ENCODE measurements around the gene FLVCR2. TPM values are rescaled to one million over a fixed set of nuclear protein-coding genes. Genes with fewer than 3 reads are reported as not detected.
A peak's percentile ranks its signal among the peaks of the same experiment; 100 is the strongest.

FLVCR2 gene
- total RNA-seq, 1 experiment from 2014 or later = 1.8 TPM

DNA sequence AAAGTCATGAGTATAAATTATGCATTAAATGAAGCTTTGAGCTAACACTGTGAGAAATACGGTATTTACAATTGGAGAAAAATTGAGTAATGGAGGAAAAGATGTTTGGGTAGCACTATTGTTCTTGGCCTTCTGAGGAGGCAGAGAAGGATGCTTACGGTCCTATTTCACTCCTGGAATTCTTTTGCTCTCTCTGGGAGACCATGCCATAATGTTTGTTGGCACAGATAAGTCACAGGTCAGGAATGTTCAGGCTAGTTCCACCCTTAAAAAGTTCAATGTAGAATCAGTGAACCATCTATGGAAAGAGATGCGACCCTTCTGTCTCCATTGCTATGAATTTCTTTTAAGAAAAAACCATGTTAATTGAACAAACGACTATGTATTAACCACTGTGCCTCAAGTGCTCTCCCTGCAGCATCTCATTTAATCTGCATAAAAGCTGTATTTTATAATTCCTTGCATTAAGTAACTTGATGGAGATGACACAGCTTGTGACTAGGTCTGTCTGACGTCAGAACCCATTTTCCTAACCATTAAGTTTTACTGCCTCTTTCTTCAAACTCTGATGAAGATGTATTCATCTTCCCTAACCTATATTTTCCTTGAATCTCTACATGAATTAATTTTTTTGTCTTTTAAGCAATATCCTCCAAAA, 46.6 kb upstream of the FLVCR2 start:
- intact Hi-C loops (cut with micrococcal nuclease) = no loop called here
- Histone ChIP-seq H3K4me2 (ENCODE audit: low read length) (no peak overlapping the region), H3F3A (ENCODE audit: low read length, unreplicated experiment) (no peaks in the 10 kb centered on the region), H3K27ac (ENCODE audit: low read length) (no peak overlapping the region), H3K79me2 (ENCODE audit: low read length) (no peaks in the 10 kb centered on the region), H3K36me3 (ENCODE audit: low read depth, low read length) (no peaks in the 10 kb centered on the region), H3K4me1 (ENCODE audit: insufficient read depth, low read length) (peaks cover 22% of the 10 kb centered on the region), H3K27me3 (ENCODE audit: low read length) (no peaks in the 10 kb centered on the region), H3K4me3 (ENCODE audit: low read length) (no peak overlapping the region), H3K9me3 (ENCODE audit: low read length) (no peaks in the 10 kb centered on the region), H3K9me2 (replicated peaks; ENCODE audit: low read length) (no peaks in the 10 kb centered on the region), H4K20me1 (ENCODE audit: low read length) (no peaks in the 10 kb centered on the region), H3K9ac (ENCODE audit: low read length) (no peak overlapping the region), H2AFZ (ENCODE audit: low read length) (no peak overlapping the region)
- ChIA-PET CTCF (no interaction called here), POLR2A (ENCODE audit: unreplicated experiment) (no interaction called here)
- no TSS peak for BruUV-seq (replicated peaks)
- ATAC-seq = no peak
- TF ChIP-seq, protein P1, sequence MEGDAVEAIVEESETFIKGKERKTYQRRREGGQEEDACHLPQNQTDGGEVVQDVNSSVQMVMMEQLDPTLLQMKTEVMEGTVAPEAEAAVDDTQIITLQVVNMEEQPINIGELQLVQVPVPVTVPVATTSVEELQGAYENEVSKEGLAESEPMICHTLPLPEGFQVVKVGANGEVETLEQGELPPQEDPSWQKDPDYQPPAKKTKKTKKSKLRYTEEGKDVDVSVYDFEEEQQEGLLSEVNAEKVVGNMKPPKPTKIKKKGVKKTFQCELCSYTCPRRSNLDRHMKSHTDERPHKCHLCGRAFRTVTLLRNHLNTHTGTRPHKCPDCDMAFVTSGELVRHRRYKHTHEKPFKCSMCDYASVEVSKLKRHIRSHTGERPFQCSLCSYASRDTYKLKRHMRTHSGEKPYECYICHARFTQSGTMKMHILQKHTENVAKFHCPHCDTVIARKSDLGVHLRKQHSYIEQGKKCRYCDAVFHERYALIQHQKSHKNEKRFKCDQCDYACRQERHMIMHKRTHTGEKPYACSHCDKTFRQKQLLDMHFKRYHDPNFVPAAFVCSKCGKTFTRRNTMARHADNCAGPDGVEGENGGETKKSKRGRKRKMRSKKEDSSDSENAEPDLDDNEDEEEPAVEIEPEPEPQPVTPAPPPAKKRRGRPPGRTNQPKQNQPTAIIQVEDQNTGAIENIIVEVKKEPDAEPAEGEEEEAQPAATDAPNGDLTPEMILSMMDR (conservative IDR thresholded peaks at IDR 0.05; ENCODE audit: low read depth, low read length) = no peak
- no peak for TF ChIP-seq EZH2phosphoT487 (IDR thresholded peaks at IDR 0.05; ENCODE audit: borderline replicate concordance, low read length)
- TF ChIP-seq EZH2 (IDR thresholded peaks at IDR 0.05; ENCODE audit: low read length, unreplicated experiment) = no peak
- DNase-seq = peak; percentile 54

DNA sequence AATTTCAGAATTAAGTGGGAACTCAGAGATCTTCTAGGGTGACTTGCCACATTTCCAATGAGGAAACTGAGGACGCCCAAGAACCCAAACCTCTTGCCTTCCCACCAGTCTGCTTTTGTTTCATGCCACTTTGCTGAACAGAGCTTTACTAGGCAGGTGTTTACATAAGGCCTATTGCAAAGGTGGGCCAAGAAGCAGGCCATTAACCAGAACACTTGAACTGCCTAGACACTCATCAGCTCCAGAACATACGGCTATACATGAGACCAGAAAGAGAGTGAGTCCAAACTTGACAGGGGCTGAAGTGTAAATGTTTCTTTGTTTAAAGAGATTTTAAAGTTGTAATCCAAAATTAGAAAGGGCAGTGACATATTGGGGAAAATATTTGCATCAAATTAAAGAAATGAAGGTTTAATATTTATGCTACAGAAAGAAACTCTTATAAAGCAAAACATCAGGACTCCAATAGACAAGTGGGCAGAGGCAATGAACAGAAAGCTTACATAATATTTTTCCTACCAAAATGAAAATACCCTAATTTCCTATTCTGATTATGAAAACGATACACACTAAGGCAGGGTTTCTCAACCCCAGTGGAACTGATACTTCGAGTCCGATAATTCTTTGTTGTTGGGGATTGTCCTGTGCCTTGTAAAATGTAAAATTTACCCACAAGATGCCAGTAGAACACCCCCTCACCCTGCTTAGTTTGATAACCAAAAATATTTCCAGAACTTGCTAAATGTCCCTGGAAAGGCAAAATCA, 44.4 kb upstream of the FLVCR2 start:
- Histone ChIP-seq H3K9me2 (replicated peaks; ENCODE audit: low read length) (no peaks in the 10 kb centered on the region), H2AFZ (ENCODE audit: low read length) (no peak overlapping the region), H3K4me1 (ENCODE audit: insufficient read depth, low read length) (peaks cover 24% of the 10 kb centered on the region), H3K9me3 (ENCODE audit: low read length) (no peaks in the 10 kb centered on the region), H3K4me2 (ENCODE audit: low read length) (no peak overlapping the region), H3F3A (ENCODE audit: low read length, unreplicated experiment) (no peaks in the 10 kb centered on the region), H4K20me1 (ENCODE audit: low read length) (no peaks in the 10 kb centered on the region), H3K36me3 (ENCODE audit: low read depth, low read length) (no peaks in the 10 kb centered on the region), H3K79me2 (ENCODE audit: low read length) (no peaks in the 10 kb centered on the region), H3K27ac (ENCODE audit: low read length) (no peak overlapping the region), H3K27me3 (ENCODE audit: low read length) (no peaks in the 10 kb centered on the region), H3K4me3 (ENCODE audit: low read length) (no peak overlapping the region), H3K9ac (ENCODE audit: low read length) (no peak overlapping the region)
- ChIA-PET CTCF (no interaction called here), POLR2A (ENCODE audit: unreplicated experiment) (no interaction called here)
- intact Hi-C loops (cut with micrococcal nuclease) = no loop called here
- TF ChIP-seq EZH2 (IDR thresholded peaks at IDR 0.05; ENCODE audit: low read length, unreplicated experiment) (no peak), EZH2phosphoT487 (IDR thresholded peaks at IDR 0.05; ENCODE audit: borderline replicate concordance, low read length) (no peak)
- TF ChIP-seq, protein P1 (conservative IDR thresholded peaks at IDR 0.05; ENCODE audit: low read depth, low read length) = no peak
- DNase-seq = no peak
- ATAC-seq = no peak
- BruUV-seq (replicated peaks) = no TSS peak

Data from PC-3 (cell line).